H1 (cell line): Measurements from ENCODE around the gene TGM4. TPM values are rescaled to one million over a fixed set of nuclear protein-coding genes. Genes with fewer than 3 reads are reported as not detected.

Experiments used
- CTCF ChIA-PET: fragments of 300-600 bp; sonication (Branson Sonifier 250); formaldehyde crosslinking; loops from one replicate; lab custom pipeline; 2021; ENCODE audit not compliant: partially characterized antibody; lab: Charles Lee
- POLR2A ChIA-PET: fragments of 300-600 bp; sonication (Branson Sonifier 250); formaldehyde crosslinking; loops from one replicate; lab custom pipeline; 2021; ENCODE audit warnings: inconsistent platforms; ENCODE audit not compliant: partially characterized antibody; lab: Charles Lee
- DNase-seq, 2 experiments: peaks; one replicate each; pipeline versions ENCODE4 v3.0.0 to v3.0.0-alpha.2; 2010 to 2022; ENCODE audit warnings: low spot score in 2 of 2, low read depth in 1 of 2, mixed read lengths in 1 of 2
- FAIRE-seq: peaks from 2 replicates; lab custom pipeline; 2011; peaks lifted over from hg19 to GRCh38; lab: Jason Lieb, UNC
- H2AFZ ChIP-seq: 2 replicates; pipeline ENCODE4 v1.8.1; 2012; ENCODE audit warnings: low read length, inconsistent platforms
- H2AK5ac ChIP-seq: 2 replicates; pipeline ENCODE4 v1.6.1; 2013; ENCODE audit warnings: low read depth, low read length
- H2BK120ac ChIP-seq: replicated peaks from 2 replicates; pipeline ENCODE3; 2013; ENCODE audit warnings: low read depth, low read length, inconsistent platforms
- H2BK12ac ChIP-seq: 2 replicates; pipeline ENCODE4 v1.6.1; 2013; ENCODE audit warnings: low read depth, low read length
- H2BK15ac ChIP-seq: 2 replicates; pipeline ENCODE4 v1.6.1; 2013; ENCODE audit warnings: low read length
- H2BK20ac ChIP-seq: 2 replicates; pipeline ENCODE4 v1.6.1; 2013; ENCODE audit warnings: low read length
- H2BK5ac ChIP-seq: 2 replicates; pipeline ENCODE4 v1.6.1; 2013; ENCODE audit warnings: low read depth, low read length
- H3K14ac ChIP-seq: 2 replicates; pipeline ENCODE4 v1.6.1; 2013; ENCODE audit warnings: inconsistent platforms; ENCODE audit not compliant: insufficient read length
- H3K18ac ChIP-seq: 2 replicates; pipeline ENCODE4 v1.6.1; 2013; ENCODE audit warnings: low read length; ENCODE audit errors: extremely low read depth
- H3K23ac ChIP-seq: 2 replicates; pipeline ENCODE4 v1.6.1; 2013; ENCODE audit warnings: inconsistent platforms; ENCODE audit not compliant: insufficient read length
- H3K23me2 ChIP-seq: 2 replicates; pipeline ENCODE4 v1.6.1; 2013; ENCODE audit warnings: low read depth, low read length
- H3K27ac ChIP-seq: 2 replicates; pipeline ENCODE4 v1.6.1; 2011; ENCODE audit warnings: low read depth, low read length, inconsistent platforms
- H3K27me3 ChIP-seq, 4 experiments: replicated peaks in 1 of 4; 1 replicate in 1 of 4; 2 replicates in 3 of 4; pipeline versions ENCODE4 v1.6.1 to v1.8.1; 2011 to 2013; ENCODE audit warnings: low read length in 3 of 4, mild to moderate bottlenecking in 3 of 4, inconsistent platforms in 2 of 4, mixed read lengths in 2 of 4, moderate library complexity in 1 of 4; ENCODE audit not compliant: control insufficient read depth in 3 of 4, insufficient read depth in 3 of 4; ENCODE audit errors: extremely low read depth in 1 of 4
- H3K36me3 ChIP-seq, 4 experiments: 2 replicates each; pipeline versions ENCODE4 v1.6.1 to v1.8.1; 2011 to 2013; ENCODE audit warnings: mild to moderate bottlenecking in 4 of 4, low read length in 3 of 4, moderate library complexity in 2 of 4, control low read depth in 1 of 4, inconsistent platforms in 1 of 4; ENCODE audit not compliant: insufficient read depth in 4 of 4, control insufficient read depth in 2 of 4
- H3K4ac ChIP-seq: replicated peaks from 2 replicates; pipeline ENCODE3; 2013; ENCODE audit warnings: low read length, low read depth, mixed read lengths, inconsistent platforms; ENCODE audit not compliant: insufficient read length
- H3K4me1 ChIP-seq, 4 experiments: replicated peaks in 1 of 4; 1 replicate in 1 of 4; 2 replicates in 3 of 4; pipeline versions ENCODE4 v1.6.1 to v1.8.1; 2011 to 2013; ENCODE audit warnings: low read length in 3 of 4, inconsistent platforms in 2 of 4, mixed read lengths in 1 of 4; ENCODE audit not compliant: insufficient read depth in 4 of 4, control insufficient read depth in 3 of 4
- H3K4me2 ChIP-seq, 2 experiments: 2 replicates each; pipeline versions ENCODE4 v1.6.1 to v1.8.1; 2011 to 2013; ENCODE audit warnings: low read depth in 2 of 2, low read length in 2 of 2, control low read depth in 1 of 2, inconsistent platforms in 1 of 2, mild to moderate bottlenecking in 1 of 2; ENCODE audit not compliant: insufficient read depth in 1 of 2
- H3K4me3 ChIP-seq, 4 experiments: fragments of 200-600, 300-600 bp in 1 of 4; sonication (generic), shearing (Covaris generic), sonication (Bioruptor Twin) in 1 of 4; 2 replicates each; pipeline versions ENCODE4 v1.5.1 to v1.8.1; 2011 to 2016; ENCODE audit warnings: low read length in 4 of 4, low read depth in 3 of 4, control low read depth in 2 of 4, inconsistent platforms in 2 of 4, mild to moderate bottlenecking in 2 of 4, mixed read lengths in 1 of 4, moderate library complexity in 1 of 4; ENCODE audit not compliant: insufficient read depth in 2 of 4; ENCODE audit errors: extremely low read depth in 1 of 4
- H3K56ac ChIP-seq: replicated peaks from 2 replicates; pipeline ENCODE3; 2013; ENCODE audit warnings: low read depth, mild to moderate bottlenecking, mixed read lengths, low read length, inconsistent platforms; ENCODE audit not compliant: insufficient read length
- H3K79me1 ChIP-seq: 2 replicates; pipeline ENCODE4 v1.6.1; 2013; ENCODE audit warnings: low read depth, low read length, control low read depth
- H3K79me2 ChIP-seq, 2 experiments: 2 replicates each; pipeline versions ENCODE4 v1.6.1 to v1.8.1; 2012 to 2013; ENCODE audit warnings: low read length in 2 of 2, mild to moderate bottlenecking in 2 of 2, inconsistent platforms in 1 of 2; ENCODE audit not compliant: insufficient read depth in 2 of 2, control insufficient read depth in 1 of 2
- H3K9ac ChIP-seq, 4 experiments: replicated peaks in 1 of 4; 1 replicate in 1 of 4; 2 replicates in 3 of 4; pipeline versions ENCODE4 v1.6.1 to v1.8.1; 2011 to 2013; ENCODE audit warnings: low read depth in 3 of 4, low read length in 3 of 4, control low read depth in 2 of 4, mild to moderate bottlenecking in 2 of 4, moderate library complexity in 2 of 4, inconsistent platforms in 1 of 4; ENCODE audit errors: extremely low read depth in 1 of 4
- H3K9me3 ChIP-seq, 2 experiments: 2 replicates each; pipeline versions ENCODE4 v1.6.1 to v1.8.1; 2012 to 2013; ENCODE audit warnings: mild to moderate bottlenecking in 2 of 2, moderate library complexity in 2 of 2, control low read depth in 1 of 2, inconsistent platforms in 1 of 2, low read depth in 1 of 2, low read length in 1 of 2, mixed read lengths in 1 of 2; ENCODE audit not compliant: insufficient read depth in 2 of 2
- H4K20me1 ChIP-seq, 2 experiments: replicated peaks in 1 of 2; 2 replicates each; pipeline versions ENCODE3 to v1.8.1; 2011 to 2013; ENCODE audit warnings: inconsistent platforms in 2 of 2, low read length in 2 of 2, mild to moderate bottlenecking in 1 of 2; ENCODE audit not compliant: insufficient read depth in 2 of 2, control insufficient read depth in 1 of 2
- H4K5ac ChIP-seq: 2 replicates; pipeline ENCODE4 v1.6.1; 2013; ENCODE audit warnings: low read length, low read depth, mixed read lengths, inconsistent platforms; ENCODE audit not compliant: insufficient read length
- H4K8ac ChIP-seq: 2 replicates; pipeline ENCODE4 v1.8.0; 2013; ENCODE audit warnings: mild to moderate bottlenecking, moderate library complexity, low read length, inconsistent platforms; ENCODE audit not compliant: insufficient read depth; ENCODE audit errors: extremely low read depth
- H4K91ac ChIP-seq: replicated peaks from 2 replicates; pipeline ENCODE3; 2013; ENCODE audit warnings: low read length, mixed read lengths, inconsistent platforms; ENCODE audit not compliant: insufficient read length
- ASH2L ChIP-seq: fragments of 200-600, 300-600 bp; sonication (generic); IDR thresholded peaks from one replicate; pipeline ENCODE4 v1.7.1; 2017; ENCODE audit warnings: low read length
- CBX5 ChIP-seq: fragments of 300-800, 300-1000 bp; sonication (generic); IDR thresholded peaks from 2 replicates; pipeline ENCODE4 v1.7.1; 2016; ENCODE audit warnings: antibody characterized with exemption, low read length, low read depth
- EGR1 ChIP-seq: IDR thresholded peaks from 2 replicates; pipeline ENCODE4 v1.6.1; 2011; ENCODE audit warnings: low read depth, low read length, borderline replicate concordance
- EZH2 ChIP-seq: fragments of 200-600 bp; sonication (generic); IDR thresholded peaks from 2 replicates; pipeline ENCODE4 v1.7.1; 2012; ENCODE audit warnings: low read depth, mild to moderate bottlenecking, moderate library complexity, low read length, inconsistent platforms; ENCODE audit not compliant: severe bottlenecking
- NANOG ChIP-seq: IDR thresholded peaks from 2 replicates; pipeline ENCODE4 v1.6.1; 2011; ENCODE audit warnings: low read length, low read depth, mild to moderate bottlenecking, inconsistent platforms; ENCODE audit not compliant: insufficient read depth, poor library complexity, severe bottlenecking
- POLR2AphosphoS5 ChIP-seq: IDR thresholded peaks from 2 replicates; pipeline ENCODE4 v1.6.1; 2011; ENCODE audit warnings: low read depth, low read length
- POU5F1 ChIP-seq: IDR thresholded peaks from 2 replicates; pipeline ENCODE4 v1.6.1; 2011; ENCODE audit warnings: low read depth, mild to moderate bottlenecking, low read length, moderate library complexity
- RBBP5 ChIP-seq: IDR thresholded peaks from 2 replicates; pipeline ENCODE4 v1.7.1; 2012; ENCODE audit warnings: low read depth, mild to moderate bottlenecking, inconsistent platforms, low read length, moderate library complexity, borderline replicate concordance
- RFX5 ChIP-seq: IDR thresholded peaks from 2 replicates; pipeline ENCODE4 v1.6.1; 2011; ENCODE audit warnings: low read depth, low read length, improper control_type of control experiment, borderline replicate concordance
- SAP30 ChIP-seq: fragments of 300-600 bp; sonication (generic); IDR thresholded peaks from 2 replicates; pipeline ENCODE4 v1.7.1; 2012; ENCODE audit warnings: low read length, moderate library complexity, mild to moderate bottlenecking, inconsistent platforms; ENCODE audit not compliant: insufficient read depth, insufficient replicate concordance
- SP1 ChIP-seq: IDR thresholded peaks from 2 replicates; pipeline ENCODE4 v1.6.1; 2011; ENCODE audit warnings: low read depth, low read length
- SP2 ChIP-seq: IDR thresholded peaks from 2 replicates; pipeline ENCODE4 v1.6.1; 2012; ENCODE audit warnings: mild to moderate bottlenecking, low read length, inconsistent platforms
- TAF1 ChIP-seq: IDR thresholded peaks from 2 replicates; pipeline ENCODE4 v1.6.1; 2011; ENCODE audit warnings: mild to moderate bottlenecking, low read depth, low read length
- TAF7 ChIP-seq: optimal IDR thresholded peaks from 2 replicates; pipeline ENCODE3; 2011; ENCODE audit warnings: low read depth, mild to moderate bottlenecking, inconsistent platforms, low read length, moderate library complexity, borderline replicate concordance
- WGBS, 2 experiments: shearing (Covaris generic) in 1 of 2; methylation state at CpG; one replicate each; pipeline versions ENCODE4 v1.1.6 to v1.1.7; 2013 to 2015; ENCODE audit warnings: low lambda C conversion rate in 2 of 2, mixed read lengths in 2 of 2, inconsistent platforms in 1 of 2, low coverage in 1 of 2, missing lambda C conversion rate in 1 of 2; ENCODE audit not compliant: insufficient replicate concordance in 2 of 2, insufficient coverage in 1 of 2, insufficient read length in 1 of 2; ENCODE audit errors: extremely low coverage in 1 of 2, missing lambda C conversion rate in 1 of 2; 5-methylcytosine and 5-hydroxymethylcytosine counted together
- polyA plus RNA-seq, 7 experiments: library from polyadenylated mRNA; depleted of rRNA in 3 of 7; stranded (reverse) in 5 of 7; unstranded in 2 of 7; fragments of >200 nt in 5 of 7; fragments of 200-250 nt in 2 of 7; gene quantifications; 1 replicate in 5 of 7; 2 replicates in 1 of 7; 4 replicates in 1 of 7; pipeline versions ENCODE4 v1.2.1 to v1.2.3, GENCODE V29; 2011 to 2013; ENCODE audit warnings: missing spikeins in 2 of 7, mixed read lengths in 2 of 7
- total RNA-seq: library from RNA; stranded (reverse); fragmentation: NEBNext Ultra II Directional; extraction: Animal tissue kit (Norgen Biotek cat#: 25700); gene quantifications from 2 replicates; pipeline ENCODE4 v1.2.1, GENCODE V29; 2021

The TGM4 gene
- total and polyA plus RNA-seq, 2 of the 8 experiments (the other 6 are each of a cell fraction or from before 2014, with no cell fraction given): 0.02 TPM; not detected in 1

DNA sequence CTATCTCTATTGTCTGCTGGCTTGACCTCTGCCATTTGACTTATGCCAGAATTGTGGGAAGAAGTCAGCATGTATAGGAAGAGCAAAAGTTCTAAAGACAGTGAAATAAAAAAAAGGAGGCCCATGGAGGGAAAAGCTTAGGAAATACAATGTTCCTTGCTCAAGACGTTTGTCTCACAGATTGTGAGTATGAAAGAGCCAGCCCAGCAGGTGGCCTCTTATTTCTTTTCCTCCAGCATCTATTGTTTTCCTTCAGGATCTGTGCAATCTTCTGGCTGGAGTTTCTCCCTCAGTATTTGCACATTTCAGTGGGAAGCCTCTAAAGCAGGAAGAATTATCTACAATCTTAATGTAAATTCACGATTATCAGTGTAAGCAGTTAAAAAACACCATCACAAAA lies 57.9 kb downstream of the TGM4 start:
- H3K4me2 ChIP-seq: no peak overlapping the region
- no peak overlapping the region for H2BK20ac ChIP-seq
- H2BK120ac ChIP-seq: no peak overlapping the region
- no peak overlapping the region for H3K14ac ChIP-seq
- no peak overlapping the region for H4K5ac ChIP-seq
- H4K91ac ChIP-seq: no peak overlapping the region
- no peak overlapping the region for H3K9ac ChIP-seq
- H3K79me1 ChIP-seq: no peaks in the 10 kb centered on the region; the same call in 1 of the 2 replicates
- ChIA-PET POLR2A (no interaction called here), CTCF (interaction anchor here (1.4 kb wide), 1 partner anchor 15 kb away, joined by 3 read pairs; no protein-coding TSS in a partner anchor)
- 84% methylated on average over 2 of the region's 2 CpGs; no CpG with 5 or more reads in 1 of the 2 experiments for WGBS, 2 experiments
- no peaks in the 10 kb centered on the region for H3K23me2 ChIP-seq
- H3K23ac ChIP-seq: no peak overlapping the region
- no peak overlapping the region for H2BK15ac ChIP-seq
- H3K18ac ChIP-seq: no peak overlapping the region
- no peaks in the 10 kb centered on the region for H3K79me2 ChIP-seq
- peaks cover 3 to 23% (median 8%) of the 10 kb centered on the region in 4 experiments; a peak in 6 of 8 replicates for H3K36me3 ChIP-seq
- H4K20me1 ChIP-seq: peaks cover 4 to 8% of the 10 kb centered on the region in 2 experiments
- FAIRE-seq (no peak), DNase-seq (no peak)
- H3K4me3 ChIP-seq: no peak overlapping the region
- no peak for TF ChIP-seq SAP30
- TF ChIP-seq POU5F1: no peak
- TF ChIP-seq SP1: no peak
- TF ChIP-seq RFX5: no peak
- TF ChIP-seq POLR2AphosphoS5: no peak
- TF ChIP-seq SP2: no peak
- no peak for TF ChIP-seq ASH2L
- TF ChIP-seq NANOG: no peak
- TF ChIP-seq TAF1: no peak
- TF ChIP-seq RBBP5: no peak
- no peak for TF ChIP-seq TAF7
- no peak for TF ChIP-seq CBX5
- no peak for TF ChIP-seq EGR1
- no peak for TF ChIP-seq EZH2
- H3K56ac ChIP-seq: no peak overlapping the region
- H2AK5ac ChIP-seq: no peak overlapping the region
- H3K27me3 ChIP-seq: no peaks in the 10 kb centered on the region
- H3K27ac ChIP-seq: no peak overlapping the region
- H2BK5ac ChIP-seq: no peak overlapping the region
- H4K8ac ChIP-seq: no peak overlapping the region
- H3K9me3 ChIP-seq: no peaks in the 10 kb centered on the region
- H3K4me1 ChIP-seq: peaks cover 0 to 3% (median 0%) of the 10 kb centered on the region in 4 experiments; a peak in 1 of 7 replicates
- H3K4ac ChIP-seq: no peak overlapping the region
- H2AFZ ChIP-seq: no peak overlapping the region
- H2BK12ac ChIP-seq: no peak overlapping the region
